ENCODE data around the gene CMBL. TPM values are rescaled to one million over a fixed set of nuclear protein-coding genes. Genes with fewer than 3 reads are reported as not detected.

Gene CMBL
- total and polyA plus RNA-seq, 2 of the 13 experiments (the other 11 are each of a cell fraction or from before 2014, with no cell fraction given) = 11.5 to 17.0 TPM

DNA sequence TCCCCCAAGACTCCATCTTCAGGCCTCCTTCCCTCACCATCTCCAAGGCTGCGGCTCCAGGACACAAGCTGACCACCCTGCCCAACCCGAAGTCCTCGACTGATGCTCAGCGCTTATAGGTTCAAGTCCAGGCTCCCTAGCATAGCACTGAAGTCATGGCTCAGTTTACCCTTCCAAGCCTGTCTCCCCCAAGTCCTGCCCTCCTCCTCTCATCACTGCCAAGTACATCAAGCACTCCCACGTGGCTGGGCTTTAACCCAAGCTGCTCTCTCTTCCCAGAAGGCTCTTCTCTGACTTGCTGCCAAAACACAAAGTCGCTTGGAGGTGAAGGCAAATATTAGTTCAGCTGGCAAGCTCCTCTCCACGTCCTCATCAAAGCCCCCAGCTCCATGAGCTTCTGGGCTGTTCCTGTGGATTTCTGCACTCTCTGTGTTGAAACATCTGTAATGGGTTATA lies 23.7 kb upstream of the CMBL start (continued):
- TF ChIP-seq, protein P1, sequence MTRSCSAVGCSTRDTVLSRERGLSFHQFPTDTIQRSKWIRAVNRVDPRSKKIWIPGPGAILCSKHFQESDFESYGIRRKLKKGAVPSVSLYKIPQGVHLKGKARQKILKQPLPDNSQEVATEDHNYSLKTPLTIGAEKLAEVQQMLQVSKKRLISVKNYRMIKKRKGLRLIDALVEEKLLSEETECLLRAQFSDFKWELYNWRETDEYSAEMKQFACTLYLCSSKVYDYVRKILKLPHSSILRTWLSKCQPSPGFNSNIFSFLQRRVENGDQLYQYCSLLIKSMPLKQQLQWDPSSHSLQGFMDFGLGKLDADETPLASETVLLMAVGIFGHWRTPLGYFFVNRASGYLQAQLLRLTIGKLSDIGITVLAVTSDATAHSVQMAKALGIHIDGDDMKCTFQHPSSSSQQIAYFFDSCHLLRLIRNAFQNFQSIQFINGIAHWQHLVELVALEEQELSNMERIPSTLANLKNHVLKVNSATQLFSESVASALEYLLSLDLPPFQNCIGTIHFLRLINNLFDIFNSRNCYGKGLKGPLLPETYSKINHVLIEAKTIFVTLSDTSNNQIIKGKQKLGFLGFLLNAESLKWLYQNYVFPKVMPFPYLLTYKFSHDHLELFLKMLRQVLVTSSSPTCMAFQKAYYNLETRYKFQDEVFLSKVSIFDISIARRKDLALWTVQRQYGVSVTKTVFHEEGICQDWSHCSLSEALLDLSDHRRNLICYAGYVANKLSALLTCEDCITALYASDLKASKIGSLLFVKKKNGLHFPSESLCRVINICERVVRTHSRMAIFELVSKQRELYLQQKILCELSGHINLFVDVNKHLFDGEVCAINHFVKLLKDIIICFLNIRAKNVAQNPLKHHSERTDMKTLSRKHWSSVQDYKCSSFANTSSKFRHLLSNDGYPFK (CRISPR knock-in tag; IDR thresholded peaks at IDR 0.05; ENCODE audit: borderline replicate concordance) = no peak
- no peak for TF ChIP-seq MED13 (CRISPR knock-in tag; IDR thresholded peaks at IDR 0.05)
- no peak for TF ChIP-seq ISX (CRISPR knock-in tag; conservative IDR thresholded peaks at IDR 0.05)
- TF ChIP-seq KAT8 (CRISPR knock-in tag; IDR thresholded peaks at IDR 0.05) = peak; percentile 33; the same call in 1 of the 2 replicates
- TF ChIP-seq, protein P2, sequence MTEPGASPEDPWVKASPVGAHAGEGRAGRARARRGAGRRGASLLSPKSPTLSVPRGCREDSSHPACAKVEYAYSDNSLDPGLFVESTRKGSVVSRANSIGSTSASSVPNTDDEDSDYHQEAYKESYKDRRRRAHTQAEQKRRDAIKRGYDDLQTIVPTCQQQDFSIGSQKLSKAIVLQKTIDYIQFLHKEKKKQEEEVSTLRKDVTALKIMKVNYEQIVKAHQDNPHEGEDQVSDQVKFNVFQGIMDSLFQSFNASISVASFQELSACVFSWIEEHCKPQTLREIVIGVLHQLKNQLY (CRISPR knock-in tag; IDR thresholded peaks at IDR 0.05) = 0 out of 2 replicates have a peak, but pooled peaks have one; percentile 12
- peak; percentile 58 for TF ChIP-seq RXRB (CRISPR knock-in tag; IDR thresholded peaks at IDR 0.05; ENCODE audit: borderline replicate concordance)
- TF ChIP-seq, protein P3, sequence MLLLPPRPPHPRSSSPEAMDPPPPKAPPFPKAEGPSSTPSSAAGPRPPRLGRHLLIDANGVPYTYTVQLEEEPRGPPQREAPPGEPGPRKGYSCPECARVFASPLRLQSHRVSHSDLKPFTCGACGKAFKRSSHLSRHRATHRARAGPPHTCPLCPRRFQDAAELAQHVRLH (CRISPR knock-in tag; IDR thresholded peaks at IDR 0.05; ENCODE audit: borderline replicate concordance, low read depth) = 0 out of 2 replicates have a peak, but pooled peaks have one; percentile 46
- TF ChIP-seq KLF15 (CRISPR knock-in tag; IDR thresholded peaks at IDR 0.05; ENCODE audit: borderline replicate concordance) = no peak
- TF ChIP-seq HDAC2 (CRISPR knock-in tag; IDR thresholded peaks at IDR 0.05) = peak; percentile 50; the same call in 1 of the 2 replicates
- TF ChIP-seq, protein P4, sequence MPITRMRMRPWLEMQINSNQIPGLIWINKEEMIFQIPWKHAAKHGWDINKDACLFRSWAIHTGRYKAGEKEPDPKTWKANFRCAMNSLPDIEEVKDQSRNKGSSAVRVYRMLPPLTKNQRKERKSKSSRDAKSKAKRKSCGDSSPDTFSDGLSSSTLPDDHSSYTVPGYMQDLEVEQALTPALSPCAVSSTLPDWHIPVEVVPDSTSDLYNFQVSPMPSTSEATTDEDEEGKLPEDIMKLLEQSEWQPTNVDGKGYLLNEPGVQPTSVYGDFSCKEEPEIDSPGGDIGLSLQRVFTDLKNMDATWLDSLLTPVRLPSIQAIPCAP (CRISPR knock-in tag; IDR thresholded peaks at IDR 0.05; ENCODE audit: low read depth) = no peak
- TF ChIP-seq FOXO1 (CRISPR knock-in tag; IDR thresholded peaks at IDR 0.05) = peak; percentile 31; the same call in 1 of the 2 replicates
- TF ChIP-seq GATAD2A (CRISPR knock-in tag; IDR thresholded peaks at IDR 0.05) = peak; percentile 84
- peak; percentile 78; the same call in 1 of the 2 replicates for TF ChIP-seq MIER3 (CRISPR knock-in tag; IDR thresholded peaks at IDR 0.05; ENCODE audit: borderline replicate concordance)
- TF ChIP-seq, protein P5, sequence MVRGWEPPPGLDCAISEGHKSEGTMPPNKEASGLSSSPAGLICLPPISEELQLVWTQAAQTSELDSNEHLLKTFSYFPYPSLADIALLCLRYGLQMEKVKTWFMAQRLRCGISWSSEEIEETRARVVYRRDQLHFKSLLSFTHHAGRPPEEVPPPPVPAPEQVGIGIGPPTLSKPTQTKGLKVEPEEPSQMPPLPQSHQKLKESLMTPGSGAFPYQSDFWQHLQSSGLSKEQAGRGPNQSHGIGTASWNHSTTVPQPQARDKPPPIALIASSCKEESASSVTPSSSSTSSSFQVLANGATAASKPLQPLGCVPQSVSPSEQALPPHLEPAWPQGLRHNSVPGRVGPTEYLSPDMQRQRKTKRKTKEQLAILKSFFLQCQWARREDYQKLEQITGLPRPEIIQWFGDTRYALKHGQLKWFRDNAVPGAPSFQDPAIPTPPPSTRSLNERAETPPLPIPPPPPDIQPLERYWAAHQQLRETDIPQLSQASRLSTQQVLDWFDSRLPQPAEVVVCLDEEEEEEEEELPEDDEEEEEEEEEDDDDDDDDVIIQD (CRISPR knock-in tag; IDR thresholded peaks at IDR 0.05; ENCODE audit: low read depth) = peak; percentile 60; the same call in 1 of the 2 replicates
- TF ChIP-seq ZSCAN31 (CRISPR knock-in tag; IDR thresholded peaks at IDR 0.05; ENCODE audit: low read depth) = no peak
- peak; percentile 70; the same call in 1 of the 2 replicates for TF ChIP-seq MAZ (IDR thresholded peaks at IDR 0.05; ENCODE audit: borderline replicate concordance, low read depth, low read length)
- 0 out of 2 replicates have a peak, but pooled peaks have one; percentile 27 for TF ChIP-seq MAZ (CRISPR knock-in tag; IDR thresholded peaks at IDR 0.05; ENCODE audit: low read depth)
- TF ChIP-seq SMC3 (IDR thresholded peaks at IDR 0.05; ENCODE audit: low read length) = 0 out of 2 replicates have a peak, but pooled peaks have one; percentile 8
- TF ChIP-seq CCDC6 (CRISPR knock-in tag; IDR thresholded peaks at IDR 0.05) = peak; percentile 31; the same call in 1 of the 2 replicates
- TF ChIP-seq, protein P6, sequence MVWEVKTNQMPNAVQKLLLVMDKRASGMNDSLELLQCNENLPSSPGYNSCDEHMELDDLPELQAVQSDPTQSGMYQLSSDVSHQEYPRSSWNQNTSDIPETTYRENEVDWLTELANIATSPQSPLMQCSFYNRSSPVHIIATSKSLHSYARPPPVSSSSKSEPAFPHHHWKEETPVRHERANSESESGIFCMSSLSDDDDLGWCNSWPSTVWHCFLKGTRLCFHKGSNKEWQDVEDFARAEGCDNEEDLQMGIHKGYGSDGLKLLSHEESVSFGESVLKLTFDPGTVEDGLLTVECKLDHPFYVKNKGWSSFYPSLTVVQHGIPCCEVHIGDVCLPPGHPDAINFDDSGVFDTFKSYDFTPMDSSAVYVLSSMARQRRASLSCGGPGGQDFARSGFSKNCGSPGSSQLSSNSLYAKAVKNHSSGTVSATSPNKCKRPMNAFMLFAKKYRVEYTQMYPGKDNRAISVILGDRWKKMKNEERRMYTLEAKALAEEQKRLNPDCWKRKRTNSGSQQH (CRISPR knock-in tag; IDR thresholded peaks at IDR 0.05; ENCODE audit: low read depth) = no peak
- TF ChIP-seq ZNF143 (CRISPR knock-in tag; IDR thresholded peaks at IDR 0.05) = peak; percentile 83
- TF ChIP-seq ZSCAN9 (CRISPR knock-in tag; IDR thresholded peaks at IDR 0.05; ENCODE audit: borderline replicate concordance) = peak; percentile 38; the same call in 1 of the 2 replicates
- TF ChIP-seq RBM39 (IDR thresholded peaks at IDR 0.05; ENCODE audit: low read depth, low read length, poor library complexity, severe bottlenecking) = no peak
- TF ChIP-seq DMAP1 (CRISPR knock-in tag; IDR thresholded peaks at IDR 0.05) = 0 out of 2 replicates have a peak, but pooled peaks have one; percentile 37

Measured in HepG2 (cell line).